ENCODE data around the gene BTK. TPM values are rescaled to one million over a fixed set of nuclear protein-coding genes. Genes with fewer than 3 reads are reported as not detected.
A peak's percentile ranks its signal among the peaks of the same experiment; 100 is the strongest.

BTK gene
- 1 to 10 TPM in 4 of 8 experiments, under 1 TPM in 4; 0.16 to 1.2 (median 0.81) TPM for total RNA-seq

GRCh38 chrX:101385795-101386541 lies at the start of gene BTK:
Gene BTK, minus strand, starts transcription at chrX:101386191. Its CDS starts 10,907 bp downstream, at chrX:101375284.
- no peak within 1 kb of the TSS for H3K27ac ChIP-seq
- in situ Hi-C loops (cut with MboI; ENCODE audit: low pct_unique_long_range_greater_than_20kb in 2 of 9, low sequenced_read_pairs in 9 of 9, unreplicated experiment in 9 of 9): no loop called here
- no peak for ATAC-seq (replicated peaks in 6 of 8)
- peaks cover 0 to 4% of the 10 kb centered on the region in 2 donors for H3K4me1 ChIP-seq (replicated peaks in 1 of 2)
- 20 to 100% (median 68%) methylated on average over 1 to 5 of the region's 9 CpGs; no CpG with 5 or more reads in 7 of the 10 experiments for WGBS, 10 experiments
- H3K4me3 ChIP-seq: no peak within 1 kb of the TSS

GRCh38 chrX:101430457-101431078 lies 44.6 kb upstream of the BTK start:
- Histone ChIP-seq H3K4me3 (no peak overlapping the region), H3K27ac (no peak overlapping the region), H3K4me1 (replicated peaks in 1 of 2) (no peaks in the 10 kb centered on the region)
- 29 to 100% (median 57%) methylated on average over 1 of the region's 2 CpGs; no CpG with 5 or more reads in 7 of the 10 experiments for WGBS, 10 experiments
- no peak for ATAC-seq (replicated peaks in 6 of 8)
- in situ Hi-C loops (cut with MboI; ENCODE audit: low pct_unique_long_range_greater_than_20kb in 2 of 9, low sequenced_read_pairs in 9 of 9, unreplicated experiment in 9 of 9): no loop called here

- in situ Hi-C loops (cut with MboI; ENCODE audit: low pct_unique_long_range_greater_than_20kb in 2 of 9, low sequenced_read_pairs in 9 of 9, unreplicated experiment in 9 of 9): no loop called here
Observed at GRCh38 chrX:101429934-101430333, 43.9 kb upstream of the BTK start.

GRCh38 chrX:101427954-101428353 lies 42.0 kb upstream of the BTK start:
- no peak overlapping the region for H3K27ac ChIP-seq
- no peak overlapping the region for H3K4me3 ChIP-seq
- no peak for ATAC-seq (replicated peaks in 6 of 8)
- H3K4me1 ChIP-seq (replicated peaks in 1 of 2): no peaks in the 10 kb centered on the region
- WGBS, 10 experiments: 46 to 100% (median 59%) methylated on average over 2 of the region's 2 CpGs; no CpG with 5 or more reads in 7 of the 10 experiments
- in situ Hi-C loops (cut with MboI; ENCODE audit: low pct_unique_long_range_greater_than_20kb in 2 of 9, low sequenced_read_pairs in 9 of 9, unreplicated experiment in 9 of 9): no loop called here

More at GRCh38 chrX:101429934-101430333, 43.9 kb upstream of the BTK start:
- Histone ChIP-seq H3K27ac (no peak overlapping the region), H3K4me1 (replicated peaks in 1 of 2) (no peaks in the 10 kb centered on the region), H3K4me3 (no peak overlapping the region)
- ATAC-seq (replicated peaks in 6 of 8): no peak
- WGBS, 10 experiments: 45 to 57% methylated on average over 1 of the region's 1 CpG; no CpG with 5 or more reads in 8 of the 10 experiments

GRCh38 chrX:101419489-101419888 lies 33.5 kb upstream of the BTK start:
- Histone ChIP-seq H3K27ac (no peak overlapping the region), H3K4me1 (replicated peaks in 1 of 2) (peaks cover 0 to 7% of the 10 kb centered on the region in 2 donors), H3K4me3 (no peak overlapping the region)
- ATAC-seq (replicated peaks in 6 of 8): no peak
- 43 to 100% methylated on average over 1 of the region's 2 CpGs; no CpG with 5 or more reads in 8 of the 10 experiments for WGBS, 10 experiments
- in situ Hi-C loops (cut with MboI; ENCODE audit: low pct_unique_long_range_greater_than_20kb in 2 of 9, low sequenced_read_pairs in 9 of 9, unreplicated experiment in 9 of 9): no loop called here

GRCh38 chrX:101417981-101418841 lies 32.2 kb upstream of the BTK start:
- Histone ChIP-seq H3K4me3 (peak overlapping the region; percentile 36 to 48 (median 44)), H3K4me1 (replicated peaks in 1 of 2) (peaks cover 0 to 7% of the 10 kb centered on the region in 2 donors), H3K27ac (peak overlapping the region; percentile 75 to 84)
- ATAC-seq (replicated peaks in 6 of 8): peak; percentile 65 to 90 (median 85)
- WGBS, 10 experiments: 0 to 62% (median 34%) methylated on average over 1 to 5 of the region's 56 CpGs; no CpG with 5 or more reads in 6 of the 10 experiments
- in situ Hi-C loops (cut with MboI; ENCODE audit: low pct_unique_long_range_greater_than_20kb in 2 of 9, low sequenced_read_pairs in 9 of 9, unreplicated experiment in 9 of 9): no loop called here

- Histone ChIP-seq H3K27ac (no peak overlapping the region), H3K4me3 (no peak overlapping the region), H3K4me1 (replicated peaks in 1 of 2) (peaks cover 0 to 7% of the 10 kb centered on the region in 2 donors)
- in situ Hi-C loops (cut with MboI; ENCODE audit: low pct_unique_long_range_greater_than_20kb in 2 of 9, low sequenced_read_pairs in 9 of 9, unreplicated experiment in 9 of 9): no loop called here
- no peak for ATAC-seq (replicated peaks in 6 of 8)
- 19 to 100% (median 95%) methylated on average over 1 to 3 of the region's 4 CpGs; no CpG with 5 or more reads in 6 of the 10 experiments for WGBS, 10 experiments
Observed at GRCh38 chrX:101417190-101417589, 31.2 kb upstream of the BTK start.

- ATAC-seq (replicated peaks in 6 of 8): no peak
- in situ Hi-C loops (cut with MboI; ENCODE audit: low pct_unique_long_range_greater_than_20kb in 2 of 9, low sequenced_read_pairs in 9 of 9, unreplicated experiment in 9 of 9): no loop called here
- peaks cover 0 to 7% of the 10 kb centered on the region in 2 donors for H3K4me1 ChIP-seq (replicated peaks in 1 of 2)
- H3K4me3 ChIP-seq: no peak overlapping the region
- no peak overlapping the region for H3K27ac ChIP-seq
- WGBS, 10 experiments: 66 to 75% methylated on average over 2 to 3 of the region's 7 CpGs; no CpG with 5 or more reads in 8 of the 10 experiments
Observed at GRCh38 chrX:101416691-101417090, 30.7 kb upstream of the BTK start.

- in situ Hi-C loops (cut with MboI; ENCODE audit: low pct_unique_long_range_greater_than_20kb in 2 of 9, low sequenced_read_pairs in 9 of 9, unreplicated experiment in 9 of 9): no loop called here
- H3K27ac ChIP-seq: no peak overlapping the region
- ATAC-seq (replicated peaks in 6 of 8): peak; percentile 35 to 62 (median 48)
- H3K4me3 ChIP-seq: no peak overlapping the region
- 36 to 70% methylated on average over 3 to 4 of the region's 12 CpGs; no CpG with 5 or more reads in 8 of the 10 experiments for WGBS, 10 experiments
- peaks cover 2 to 9% of the 10 kb centered on the region in 2 donors for H3K4me1 ChIP-seq (replicated peaks in 1 of 2)
Observed at GRCh38 chrX:101415180-101416145, 29.5 kb upstream of the BTK start.

- Histone ChIP-seq H3K27ac (no peak overlapping the region), H3K4me1 (replicated peaks in 1 of 2) (peaks cover 2 to 10% of the 10 kb centered on the region in 2 donors), H3K4me3 (no peak overlapping the region)
- in situ Hi-C loops (cut with MboI; ENCODE audit: low pct_unique_long_range_greater_than_20kb in 2 of 9, low sequenced_read_pairs in 9 of 9, unreplicated experiment in 9 of 9): no loop called here
- no peak for ATAC-seq (replicated peaks in 6 of 8)
- 36 to 100% (median 80%) methylated on average over 1 to 10 of the region's 10 CpGs; no CpG with 5 or more reads in 3 of the 10 experiments for WGBS, 10 experiments
Observed at GRCh38 chrX:101411984-101412383, 26.0 kb upstream of the BTK start.

- ATAC-seq (replicated peaks in 6 of 8): no peak
- WGBS, 10 experiments: 20 to 57% (median 31%) methylated on average over 1 to 7 of the region's 7 CpGs; no CpG with 5 or more reads in 3 of the 10 experiments
- Histone ChIP-seq H3K27ac (no peak overlapping the region), H3K4me3 (peak overlapping the region in 3 of 5 donors; percentile 6 to 92 (median 9)), H3K4me1 (replicated peaks in 1 of 2) (peaks cover 2 to 10% of the 10 kb centered on the region in 2 donors)
- in situ Hi-C loops (cut with MboI; ENCODE audit: low pct_unique_long_range_greater_than_20kb in 2 of 9, low sequenced_read_pairs in 9 of 9, unreplicated experiment in 9 of 9): no loop called here
Observed at GRCh38 chrX:101410461-101410860, 24.5 kb upstream of the BTK start.

GRCh38 chrX:101409043-101409442 lies 23.1 kb upstream of the BTK start:
- ATAC-seq (replicated peaks in 6 of 8): no peak
- Histone ChIP-seq H3K4me3 (peak overlapping the region; percentile 66 to 92 (median 73)), H3K27ac (peak overlapping the region; percentile 97), H3K4me1 (replicated peaks in 1 of 2) (peaks cover 2 to 10% of the 10 kb centered on the region in 2 donors)
- WGBS, 10 experiments: 0 to 31% (median 5%) methylated on average over 1 to 6 of the region's 6 CpGs; no CpG with 5 or more reads in 3 of the 10 experiments
- in situ Hi-C loops (cut with MboI; ENCODE audit: low pct_unique_long_range_greater_than_20kb in 2 of 9, low sequenced_read_pairs in 9 of 9, unreplicated experiment in 9 of 9): no loop called here
